Activated effector memory CD4-positive, alpha-beta T cell treated with anti-CD3 and anti-CD28 coated beads, Interleukin-2, amount 50 U/mL, for 16 hours (primary cell): Measurements from ENCODE around the gene PHTF2.
A peak's percentile ranks its signal among the peaks of the same experiment; 100 is the strongest.

Experiments used
- DNase-seq: peaks from one replicate; pipeline ENCODE4 v3.0.0-alpha.2; 2020

The PHTF2 gene

GRCh38 chr7:77796109-77796508, 2.5 kb upstream of the PHTF2 start:
- no peak for DNase-seq

GRCh38 chr7:77796960-77797359, 1.6 kb upstream of the PHTF2 start:
- no peak for DNase-seq

- no peak for DNase-seq
These were observed 709 bp upstream of the PHTF2 start for GRCh38 chr7:77797734-77798393.

GRCh38 chr7:77799078-77799964, 748 bp downstream of the PHTF2 start:
- DNase-seq, result peak; percentile 76

GRCh38 chr7:77800158-77800557, 1.6 kb downstream of the PHTF2 start:
- DNase-seq, result peak; percentile 69

- no peak for DNase-seq
These were observed 2.2 kb downstream of the PHTF2 start for GRCh38 chr7:77800730-77801129.

GRCh38 chr7:77802557-77803405, 4.2 kb downstream of the PHTF2 start:
- no peak for DNase-seq

- no peak for DNase-seq
These were observed 7.9 kb downstream of the PHTF2 start for GRCh38 chr7:77806425-77806824.

- no peak for DNase-seq
These were observed 9.9 kb downstream of the PHTF2 start for GRCh38 chr7:77808517-77808916.

- no peak for DNase-seq
These were observed 13.1 kb downstream of the PHTF2 start for GRCh38 chr7:77811516-77812289.

GRCh38 chr7:77812290-77812685, 13.7 kb downstream of the PHTF2 start:
- DNase-seq, result no peak

- no peak for DNase-seq
These were observed 14.6 kb downstream of the PHTF2 start for GRCh38 chr7:77813180-77813579.

GRCh38 chr7:77819021-77819420, 20.4 kb downstream of the PHTF2 start:
- DNase-seq, result no peak

GRCh38 chr7:77820967-77821366, 22.4 kb downstream of the PHTF2 start:
- DNase-seq, result no peak

- no peak for DNase-seq
These were observed 23.7 kb downstream of the PHTF2 start for GRCh38 chr7:77822269-77822668.

- DNase-seq, result no peak
These were observed 25.2 kb downstream of the PHTF2 start for GRCh38 chr7:77823787-77824186.

- DNase-seq, result no peak
These were observed 26.1 kb downstream of the PHTF2 start for GRCh38 chr7:77824636-77825035.

- DNase-seq, result no peak
These were observed 26.6 kb downstream of the PHTF2 start for GRCh38 chr7:77825131-77825530.

GRCh38 chr7:77826300-77826699, 27.7 kb downstream of the PHTF2 start:
- no peak for DNase-seq

GRCh38 chr7:77827999-77828398, 29.4 kb downstream of the PHTF2 start:
- no peak for DNase-seq

- DNase-seq, result no peak
These were observed 32.2 kb downstream of the PHTF2 start for GRCh38 chr7:77830649-77831355.

GRCh38 chr7:77831481-77831880, 32.9 kb downstream of the PHTF2 start:
- peak; percentile 71 for DNase-seq
